ENCODE measurements around the gene CHN2.

CHN2 gene

DNA sequence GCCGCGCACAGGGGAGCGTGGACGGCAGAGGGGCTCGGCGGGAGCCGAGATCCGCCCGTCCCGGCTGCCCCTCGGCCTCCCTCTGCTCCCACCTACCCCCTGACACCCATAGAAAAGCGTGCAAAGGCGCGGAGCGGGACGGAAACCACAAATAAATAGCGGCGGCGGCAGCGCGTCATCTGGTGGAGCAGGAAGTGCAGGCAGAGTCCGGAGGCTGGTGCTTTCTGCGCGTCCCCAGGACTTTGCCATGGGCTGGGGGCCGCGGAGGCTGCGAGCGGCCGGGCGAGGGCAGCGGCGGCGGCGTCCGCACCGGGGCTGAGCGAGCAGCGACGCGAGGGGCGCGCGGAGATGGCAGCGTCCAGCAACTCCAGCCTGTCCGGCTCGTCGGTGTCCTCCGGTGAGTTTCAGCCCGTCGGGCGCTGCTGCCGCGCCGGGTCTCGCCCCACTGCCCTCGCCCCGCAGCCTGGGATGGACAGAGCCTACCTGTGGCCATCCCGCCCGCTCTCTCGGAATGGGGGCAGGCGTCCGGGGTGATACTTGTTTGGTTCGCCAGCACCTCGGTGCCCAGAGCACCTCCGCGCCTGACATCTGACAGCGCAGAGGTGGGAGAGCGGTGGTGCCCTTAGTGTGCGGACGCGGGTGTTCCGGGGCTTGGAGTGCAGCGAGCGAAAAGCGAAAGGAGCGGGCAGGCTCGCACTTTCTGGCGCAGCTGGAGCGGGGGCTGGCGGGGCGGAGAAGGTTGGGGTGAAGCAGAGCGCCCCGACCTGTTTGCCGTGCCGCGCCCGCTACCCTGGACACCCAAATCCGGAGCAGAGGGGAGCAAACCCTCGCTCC is at the start of gene CHN2:
Gene CHN2, plus strand, starts transcription at position 182 of the 834 bp plus-strand sequence.
- no peak for DNase-seq (ENCODE audit: low spot score)

GRCh38 chr7:29145553-29146056 is 49.0 kb upstream of the CHN2 start:
- DNase-seq (ENCODE audit: low spot score), result no peak

GRCh38 chr7:29146057-29146706 is 48.4 kb upstream of the CHN2 start, which contains the start of gene CPVL:
Gene CPVL, minus strand, starts transcription at chr7:29146537. Its CDS starts 25,476 bp downstream, at chr7:29121061.
- DNase-seq (ENCODE audit: low spot score), result no peak

- peak; percentile 29 for DNase-seq (ENCODE audit: low spot score)
These were observed 47.5 kb upstream of the CHN2 start for GRCh38 chr7:29146888-29147609.

- no peak for DNase-seq (ENCODE audit: low spot score)
These were observed 46.8 kb upstream of the CHN2 start for GRCh38 chr7:29147821-29148220.

- no peak for DNase-seq (ENCODE audit: low spot score)
These were observed 45.5 kb upstream of the CHN2 start for GRCh38 chr7:29149036-29149435.

- no peak for DNase-seq (ENCODE audit: low spot score)
These were observed 43.7 kb upstream of the CHN2 start for GRCh38 chr7:29150856-29151255.

- no peak for DNase-seq (ENCODE audit: low spot score)
These were observed 40.5 kb upstream of the CHN2 start for GRCh38 chr7:29154076-29154475.

DNA sequence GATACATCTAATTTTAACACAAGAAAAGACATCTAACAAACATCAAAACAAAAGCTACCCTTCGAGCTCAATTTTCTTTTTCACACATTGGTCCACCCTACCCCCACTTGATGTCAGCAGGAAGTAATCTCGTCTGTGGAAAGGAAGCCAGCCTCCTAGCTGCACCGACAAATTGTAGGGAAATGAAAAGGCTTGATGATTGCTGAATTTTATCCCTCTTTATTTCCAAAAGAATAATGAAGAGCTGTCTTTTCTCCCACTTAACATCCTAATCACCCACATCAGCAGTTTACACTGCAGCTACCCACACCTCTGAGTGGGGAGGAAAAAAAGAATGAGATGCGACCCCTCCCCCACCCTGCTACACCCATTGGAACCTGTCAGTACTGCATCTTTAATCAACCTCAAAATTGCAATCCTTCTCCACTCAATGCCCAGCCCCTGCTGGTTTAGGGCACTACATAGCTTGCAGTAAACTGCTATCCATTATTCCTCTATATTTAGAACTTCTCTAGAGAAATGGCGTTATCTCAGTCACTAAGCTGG is 37.6 kb upstream of the CHN2 start:
- DNase-seq (ENCODE audit: low spot score), result no peak

- DNase-seq (ENCODE audit: low spot score), result no peak
These were observed 35.7 kb upstream of the CHN2 start for GRCh38 chr7:29158795-29159423.

DNA sequence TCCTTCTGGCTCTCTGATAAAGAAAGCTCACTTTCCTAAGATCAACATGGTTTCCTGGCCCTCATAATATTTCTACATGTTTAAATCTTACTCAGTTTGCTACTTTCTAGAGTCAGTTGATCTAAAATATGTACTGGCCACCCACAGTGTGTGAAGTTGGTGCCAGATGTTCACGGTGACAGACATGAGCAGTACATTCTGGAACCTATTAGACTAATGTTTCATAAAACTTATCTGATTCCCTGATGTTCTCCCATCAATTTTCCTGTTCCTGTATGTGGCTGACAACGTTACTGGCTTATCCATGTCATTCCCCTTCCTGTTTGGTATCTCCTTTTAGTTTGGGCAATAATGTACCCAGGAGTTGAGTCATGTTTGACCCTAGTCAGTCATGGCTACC is 34.5 kb upstream of the CHN2 start:
- DNase-seq (ENCODE audit: low spot score), result no peak

- no peak for DNase-seq (ENCODE audit: low spot score)
These were observed 33.3 kb upstream of the CHN2 start for GRCh38 chr7:29161231-29161630.

GRCh38 chr7:29162577-29162976 is 32.0 kb upstream of the CHN2 start:
- DNase-seq (ENCODE audit: low spot score), result no peak

- no peak for DNase-seq (ENCODE audit: low spot score)
These were observed 30.7 kb upstream of the CHN2 start for GRCh38 chr7:29163854-29164253.

DNA sequence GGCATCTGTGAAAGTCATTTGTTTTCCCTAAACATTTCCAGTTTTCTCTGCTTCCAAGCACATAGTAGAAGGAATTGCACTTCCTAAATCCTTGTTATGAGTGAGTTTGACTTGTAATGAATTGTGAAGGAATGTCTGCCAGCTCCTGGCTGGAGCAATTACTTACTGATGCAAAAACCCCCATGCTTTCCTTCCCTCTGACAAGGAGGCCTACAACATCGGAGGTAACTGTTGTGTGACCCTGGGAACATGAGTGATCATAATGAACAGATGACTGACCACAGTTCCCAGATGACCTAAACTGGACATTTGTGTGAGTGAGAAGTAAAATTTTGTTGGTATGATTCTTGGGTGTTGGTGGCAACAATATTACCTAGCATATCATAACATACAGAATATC is 26.9 kb upstream of the CHN2 start:
- DNase-seq (ENCODE audit: low spot score), result no peak

- DNase-seq (ENCODE audit: low spot score), result no peak
These were observed 23.8 kb upstream of the CHN2 start for GRCh38 chr7:29170781-29171180.

GRCh38 chr7:29173458-29173857 is 21.1 kb upstream of the CHN2 start:
- DNase-seq (ENCODE audit: low spot score), result no peak

DNA sequence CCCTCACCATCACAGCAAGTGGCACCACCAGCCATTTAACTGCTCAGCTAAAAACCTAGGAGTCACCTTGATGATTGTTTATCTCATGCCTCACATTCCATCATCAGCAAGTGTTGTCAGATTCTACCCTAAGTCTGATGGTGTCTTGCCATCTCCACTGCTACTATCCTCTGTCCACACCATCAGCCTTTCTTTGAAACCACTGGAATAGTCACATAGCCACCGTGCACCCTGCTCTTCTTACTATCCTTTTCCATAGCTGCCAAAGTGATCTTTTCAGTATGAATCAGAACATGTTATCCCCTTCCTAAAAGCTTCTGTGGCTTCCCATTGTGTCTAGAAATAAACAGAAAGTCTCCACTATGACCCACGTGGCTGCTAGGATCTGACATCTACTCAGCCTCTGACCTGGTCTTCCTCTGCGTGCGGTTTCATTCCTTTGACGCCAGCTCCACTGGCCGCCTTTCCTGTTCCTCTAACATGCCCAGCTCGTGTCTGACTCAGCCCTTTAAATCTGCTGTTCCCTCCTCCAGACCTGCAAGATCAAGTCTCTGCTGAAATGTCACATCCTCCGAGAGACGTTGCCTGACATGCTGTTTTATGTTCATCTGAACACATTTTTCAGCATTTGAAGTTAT is 16.5 kb upstream of the CHN2 start:
- DNase-seq (ENCODE audit: low spot score), result no peak

GRCh38 chr7:29179115-29179514 is 15.5 kb upstream of the CHN2 start:
- DNase-seq (ENCODE audit: low spot score), result no peak

GRCh38 chr7:29184599-29184998 is 10.0 kb upstream of the CHN2 start:
- DNase-seq (ENCODE audit: low spot score), result no peak

GRCh38 chr7:29185613-29186012 is 9.0 kb upstream of the CHN2 start:
- DNase-seq (ENCODE audit: low spot score), result no peak

Measured in hematopoietic multipotent progenitor cell treated with erythropoietin and hydrocortisone succinate and interleukin-3 and kit ligand, for 15 days (in vitro differentiated cells).